ENCODE results near the gene CHTOP.

The CHTOP gene

DNA sequence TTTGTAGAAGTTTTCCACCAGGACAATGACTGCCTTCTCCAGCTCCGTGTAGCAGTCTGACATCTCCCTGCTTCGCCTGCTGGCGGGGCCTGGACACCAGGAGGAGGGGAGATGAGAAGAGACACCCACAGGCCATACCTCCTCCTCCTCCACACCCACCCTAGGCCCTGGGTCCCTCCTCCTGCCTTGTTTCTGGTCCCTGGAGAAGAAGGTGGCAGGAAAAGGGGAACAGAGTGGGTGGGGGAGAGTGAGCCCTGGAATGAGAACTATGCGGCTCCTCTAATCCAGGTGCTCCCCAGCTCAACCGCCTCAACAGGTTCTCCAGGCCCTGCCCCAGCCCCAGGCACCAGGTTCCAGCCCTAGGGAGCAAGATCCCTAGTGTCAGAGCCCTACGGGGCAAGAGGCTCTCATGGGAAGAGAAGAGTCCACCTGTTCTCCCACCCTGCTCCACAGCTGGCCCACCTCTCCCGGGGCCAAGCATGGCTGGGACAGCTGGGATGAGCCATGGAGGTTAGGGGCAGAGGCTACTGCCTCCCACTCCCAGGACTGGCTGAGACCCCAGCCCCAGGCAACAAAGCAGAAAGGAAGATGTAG lies 25.7 kb upstream of the CHTOP start (continued):
- TF ChIP-seq, protein P1, sequence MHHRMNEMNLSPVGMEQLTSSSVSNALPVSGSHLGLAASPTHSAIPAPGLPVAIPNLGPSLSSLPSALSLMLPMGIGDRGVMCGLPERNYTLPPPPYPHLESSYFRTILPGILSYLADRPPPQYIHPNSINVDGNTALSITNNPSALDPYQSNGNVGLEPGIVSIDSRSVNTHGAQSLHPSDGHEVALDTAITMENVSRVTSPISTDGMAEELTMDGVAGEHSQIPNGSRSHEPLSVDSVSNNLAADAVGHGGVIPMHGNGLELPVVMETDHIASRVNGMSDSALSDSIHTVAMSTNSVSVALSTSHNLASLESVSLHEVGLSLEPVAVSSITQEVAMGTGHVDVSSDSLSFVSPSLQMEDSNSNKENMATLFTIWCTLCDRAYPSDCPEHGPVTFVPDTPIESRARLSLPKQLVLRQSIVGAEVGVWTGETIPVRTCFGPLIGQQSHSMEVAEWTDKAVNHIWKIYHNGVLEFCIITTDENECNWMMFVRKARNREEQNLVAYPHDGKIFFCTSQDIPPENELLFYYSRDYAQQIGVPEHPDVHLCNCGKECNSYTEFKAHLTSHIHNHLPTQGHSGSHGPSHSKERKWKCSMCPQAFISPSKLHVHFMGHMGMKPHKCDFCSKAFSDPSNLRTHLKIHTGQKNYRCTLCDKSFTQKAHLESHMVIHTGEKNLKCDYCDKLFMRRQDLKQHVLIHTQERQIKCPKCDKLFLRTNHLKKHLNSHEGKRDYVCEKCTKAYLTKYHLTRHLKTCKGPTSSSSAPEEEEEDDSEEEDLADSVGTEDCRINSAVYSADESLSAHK (tag by site-specific recombination; IDR thresholded peaks at IDR 0.05) = no peak
- TF ChIP-seq SCRT2 (tag by site-specific recombination; IDR thresholded peaks at IDR 0.05) = peak; percentile 48; the same call in 1 of the 2 replicates

DNA sequence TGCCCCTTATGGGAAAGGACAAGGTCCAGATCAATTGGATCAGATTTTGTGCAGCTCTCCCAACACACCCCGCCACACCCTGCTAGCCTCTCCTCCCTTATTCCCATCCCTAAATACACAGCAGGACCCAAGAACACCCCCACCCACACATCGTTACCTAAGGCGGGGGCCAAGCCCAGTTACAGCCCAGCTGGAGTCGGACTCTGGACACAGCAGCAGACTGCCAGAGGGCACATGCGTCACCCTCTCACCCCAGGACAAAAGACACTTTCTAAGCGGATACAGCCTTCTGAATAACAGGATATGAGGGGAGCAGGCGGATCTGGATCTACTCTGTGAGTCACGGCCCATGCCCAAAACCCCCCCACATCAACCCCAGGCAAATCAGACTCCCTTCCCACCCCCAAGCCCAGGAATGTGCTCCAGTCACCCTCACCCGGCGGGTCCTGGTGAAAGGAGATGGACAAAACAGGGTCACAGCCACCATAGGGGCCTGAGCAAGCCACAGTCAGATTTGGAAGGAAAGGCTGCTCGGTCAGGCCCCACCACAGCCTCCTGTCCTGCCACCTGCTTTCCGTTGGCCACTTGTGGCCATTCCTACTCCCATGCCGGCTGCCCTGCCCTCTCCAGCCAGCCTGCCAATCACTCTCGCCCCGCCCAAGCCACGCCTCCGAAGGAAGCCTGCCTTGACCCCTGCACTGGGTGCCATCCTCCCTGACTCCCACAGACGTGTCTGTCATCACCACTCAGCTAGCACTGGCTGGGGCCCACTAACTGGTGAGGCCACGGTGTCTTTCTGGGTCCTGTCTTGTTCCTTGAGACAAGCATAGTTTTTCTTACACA lies 24.9 kb upstream of the CHTOP start:
- ChIA-PET CTCF (interaction anchor here (0.5 to 2.8 kb wide), 4 partner anchors 13 to 629 kb away, joined by 3 to 16 read pairs (median 5); partner anchors contain the start of genes S100A1 and S100A13), POLR2A (interaction anchor here (0.5 to 3.3 kb wide), 2 partner anchors 18 to 53 kb away, joined by 3 to 10 read pairs; partner anchors contain the start of gene S100A13)
- no peaks in the 10 kb centered on the region for H3K4me1 ChIP-seq (ENCODE audit: control insufficient read depth, insufficient read depth, low read length)
- peak overlapping the region; percentile 16 for H3K4me3 ChIP-seq (ENCODE audit: low read depth, low read length)
- H3K36me3 ChIP-seq (ENCODE audit: control insufficient read depth in 2 of 2, insufficient read depth in 1 of 2, low read length in 2 of 2) = no peaks in the 10 kb centered on the region
- H3K27ac ChIP-seq (ENCODE audit: extremely low read depth, low read depth, low read length) = no peak overlapping the region
- H3K9me3 ChIP-seq (ENCODE audit: control insufficient read depth, insufficient read depth, low read depth, low read length) = no peaks in the 10 kb centered on the region
- TF ChIP-seq, protein P2, sequence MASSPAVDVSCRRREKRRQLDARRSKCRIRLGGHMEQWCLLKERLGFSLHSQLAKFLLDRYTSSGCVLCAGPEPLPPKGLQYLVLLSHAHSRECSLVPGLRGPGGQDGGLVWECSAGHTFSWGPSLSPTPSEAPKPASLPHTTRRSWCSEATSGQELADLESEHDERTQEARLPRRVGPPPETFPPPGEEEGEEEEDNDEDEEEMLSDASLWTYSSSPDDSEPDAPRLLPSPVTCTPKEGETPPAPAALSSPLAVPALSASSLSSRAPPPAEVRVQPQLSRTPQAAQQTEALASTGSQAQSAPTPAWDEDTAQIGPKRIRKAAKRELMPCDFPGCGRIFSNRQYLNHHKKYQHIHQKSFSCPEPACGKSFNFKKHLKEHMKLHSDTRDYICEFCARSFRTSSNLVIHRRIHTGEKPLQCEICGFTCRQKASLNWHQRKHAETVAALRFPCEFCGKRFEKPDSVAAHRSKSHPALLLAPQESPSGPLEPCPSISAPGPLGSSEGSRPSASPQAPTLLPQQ (tag by site-specific recombination; IDR thresholded peaks at IDR 0.05) = peak; percentile 49; the same call in 1 of the 2 replicates
- TF ChIP-seq ZBTB1 (tag by site-specific recombination; IDR thresholded peaks at IDR 0.05) = no peak
- TF ChIP-seq ZNF510 (tag by site-specific recombination; IDR thresholded peaks at IDR 0.05; ENCODE audit: insufficient replicate concordance) = no peak
- no peak for TF ChIP-seq ZNF626 (tag by site-specific recombination; IDR thresholded peaks at IDR 0.05)
- no peak for TF ChIP-seq ZNF266 (tag by site-specific recombination; IDR thresholded peaks at IDR 0.05; ENCODE audit: low read depth)
- no peak for TF ChIP-seq ZNF155 (tag by site-specific recombination; IDR thresholded peaks at IDR 0.05)
- TF ChIP-seq ZIC2 (tag by site-specific recombination; IDR thresholded peaks at IDR 0.05) = peak; percentile 80
- no peak for TF ChIP-seq OSR2 (tag by site-specific recombination; IDR thresholded peaks at IDR 0.05)
- TF ChIP-seq IKZF3 (tag by site-specific recombination; IDR thresholded peaks at IDR 0.05) = no peak
- TF ChIP-seq ZNF624 (tag by site-specific recombination; IDR thresholded peaks at IDR 0.05) = no peak
- TF ChIP-seq, protein P3, sequence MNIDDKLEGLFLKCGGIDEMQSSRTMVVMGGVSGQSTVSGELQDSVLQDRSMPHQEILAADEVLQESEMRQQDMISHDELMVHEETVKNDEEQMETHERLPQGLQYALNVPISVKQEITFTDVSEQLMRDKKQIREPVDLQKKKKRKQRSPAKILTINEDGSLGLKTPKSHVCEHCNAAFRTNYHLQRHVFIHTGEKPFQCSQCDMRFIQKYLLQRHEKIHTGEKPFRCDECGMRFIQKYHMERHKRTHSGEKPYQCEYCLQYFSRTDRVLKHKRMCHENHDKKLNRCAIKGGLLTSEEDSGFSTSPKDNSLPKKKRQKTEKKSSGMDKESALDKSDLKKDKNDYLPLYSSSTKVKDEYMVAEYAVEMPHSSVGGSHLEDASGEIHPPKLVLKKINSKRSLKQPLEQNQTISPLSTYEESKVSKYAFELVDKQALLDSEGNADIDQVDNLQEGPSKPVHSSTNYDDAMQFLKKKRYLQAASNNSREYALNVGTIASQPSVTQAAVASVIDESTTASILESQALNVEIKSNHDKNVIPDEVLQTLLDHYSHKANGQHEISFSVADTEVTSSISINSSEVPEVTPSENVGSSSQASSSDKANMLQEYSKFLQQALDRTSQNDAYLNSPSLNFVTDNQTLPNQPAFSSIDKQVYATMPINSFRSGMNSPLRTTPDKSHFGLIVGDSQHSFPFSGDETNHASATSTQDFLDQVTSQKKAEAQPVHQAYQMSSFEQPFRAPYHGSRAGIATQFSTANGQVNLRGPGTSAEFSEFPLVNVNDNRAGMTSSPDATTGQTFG (tag by site-specific recombination; IDR thresholded peaks at IDR 0.05; ENCODE audit: borderline replicate concordance) = no peak
- TF ChIP-seq ZNF2 (tag by site-specific recombination; IDR thresholded peaks at IDR 0.05) = no peak
- TF ChIP-seq, protein P4, sequence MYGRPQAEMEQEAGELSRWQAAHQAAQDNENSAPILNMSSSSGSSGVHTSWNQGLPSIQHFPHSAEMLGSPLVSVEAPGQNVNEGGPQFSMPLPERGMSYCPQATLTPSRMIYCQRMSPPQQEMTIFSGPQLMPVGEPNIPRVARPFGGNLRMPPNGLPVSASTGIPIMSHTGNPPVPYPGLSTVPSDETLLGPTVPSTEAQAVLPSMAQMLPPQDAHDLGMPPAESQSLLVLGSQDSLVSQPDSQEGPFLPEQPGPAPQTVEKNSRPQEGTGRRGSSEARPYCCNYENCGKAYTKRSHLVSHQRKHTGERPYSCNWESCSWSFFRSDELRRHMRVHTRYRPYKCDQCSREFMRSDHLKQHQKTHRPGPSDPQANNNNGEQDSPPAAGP (tag by site-specific recombination; IDR thresholded peaks at IDR 0.05) = peak; percentile 98
- no peak for TF ChIP-seq HOXD13 (CRISPR knock-in tag; IDR thresholded peaks at IDR 0.05; ENCODE audit: borderline replicate concordance)
- TF ChIP-seq, protein P5, sequence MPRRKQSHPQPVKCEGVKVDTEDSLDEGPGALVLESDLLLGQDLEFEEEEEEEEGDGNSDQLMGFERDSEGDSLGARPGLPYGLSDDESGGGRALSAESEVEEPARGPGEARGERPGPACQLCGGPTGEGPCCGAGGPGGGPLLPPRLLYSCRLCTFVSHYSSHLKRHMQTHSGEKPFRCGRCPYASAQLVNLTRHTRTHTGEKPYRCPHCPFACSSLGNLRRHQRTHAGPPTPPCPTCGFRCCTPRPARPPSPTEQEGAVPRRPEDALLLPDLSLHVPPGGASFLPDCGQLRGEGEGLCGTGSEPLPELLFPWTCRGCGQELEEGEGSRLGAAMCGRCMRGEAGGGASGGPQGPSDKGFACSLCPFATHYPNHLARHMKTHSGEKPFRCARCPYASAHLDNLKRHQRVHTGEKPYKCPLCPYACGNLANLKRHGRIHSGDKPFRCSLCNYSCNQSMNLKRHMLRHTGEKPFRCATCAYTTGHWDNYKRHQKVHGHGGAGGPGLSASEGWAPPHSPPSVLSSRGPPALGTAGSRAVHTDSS (tag by site-specific recombination; IDR thresholded peaks at IDR 0.05) = no peak
- TF ChIP-seq YY2 (tag by site-specific recombination; IDR thresholded peaks at IDR 0.05) = no peak
- no peak for TF ChIP-seq ZNF843 (tag by site-specific recombination; IDR thresholded peaks at IDR 0.05)
- no peak for TF ChIP-seq GLIS1 (tag by site-specific recombination; IDR thresholded peaks at IDR 0.05)
- no peak for TF ChIP-seq ZNF146 (tag by site-specific recombination; IDR thresholded peaks at IDR 0.05)
- TF ChIP-seq, protein P6, sequence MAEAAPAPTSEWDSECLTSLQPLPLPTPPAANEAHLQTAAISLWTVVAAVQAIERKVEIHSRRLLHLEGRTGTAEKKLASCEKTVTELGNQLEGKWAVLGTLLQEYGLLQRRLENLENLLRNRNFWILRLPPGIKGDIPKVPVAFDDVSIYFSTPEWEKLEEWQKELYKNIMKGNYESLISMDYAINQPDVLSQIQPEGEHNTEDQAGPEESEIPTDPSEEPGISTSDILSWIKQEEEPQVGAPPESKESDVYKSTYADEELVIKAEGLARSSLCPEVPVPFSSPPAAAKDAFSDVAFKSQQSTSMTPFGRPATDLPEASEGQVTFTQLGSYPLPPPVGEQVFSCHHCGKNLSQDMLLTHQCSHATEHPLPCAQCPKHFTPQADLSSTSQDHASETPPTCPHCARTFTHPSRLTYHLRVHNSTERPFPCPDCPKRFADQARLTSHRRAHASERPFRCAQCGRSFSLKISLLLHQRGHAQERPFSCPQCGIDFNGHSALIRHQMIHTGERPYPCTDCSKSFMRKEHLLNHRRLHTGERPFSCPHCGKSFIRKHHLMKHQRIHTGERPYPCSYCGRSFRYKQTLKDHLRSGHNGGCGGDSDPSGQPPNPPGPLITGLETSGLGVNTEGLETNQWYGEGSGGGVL (tag by site-specific recombination; IDR thresholded peaks at IDR 0.05) = no peak
- peak; percentile 70; the same call in 1 of the 2 replicates for TF ChIP-seq EGR2 (tag by site-specific recombination; IDR thresholded peaks at IDR 0.05; ENCODE audit: low read depth)
- peak; percentile 94 for TF ChIP-seq KLF1 (tag by site-specific recombination; IDR thresholded peaks at IDR 0.05)
